GM12878 (cell line): Measurements from ENCODE around the gene PDGFA.

Source experiments
- POLR2AphosphoS5 ChIP-seq: IDR thresholded peaks from 2 replicates; pipeline ENCODE4 v1.6.1; 2011; ENCODE audit warnings: mild to moderate bottlenecking, low read length, inconsistent platforms
- RELA ChIP-seq: fragments of 450-650 bp; IDR thresholded peaks from 2 replicates; pipeline ENCODE4 v1.8.0; 2014; ENCODE audit warnings: borderline replicate concordance; ENCODE audit not compliant: partially characterized antibody

GRCh38 chr7:458511-459245 is 61.0 kb downstream of the PDGFA start:
- no peak for TF ChIP-seq POLR2AphosphoS5
- TF ChIP-seq RELA = no peak
